Stimulated activated CD4-positive, alpha-beta T cell treated with anti-CD3 and anti-CD28 coated beads, Interleukin-4, amount 100 ng/mL, for 24 hours (primary cell): ENCODE data around the gene MAPK9.
A peak's percentile ranks its signal among the peaks of the same experiment; 100 is the strongest.

Experiments used
- DNase-seq: peaks from one replicate; pipeline ENCODE4 v3.0.0-alpha.2; 2020

MAPK9 gene

DNA sequence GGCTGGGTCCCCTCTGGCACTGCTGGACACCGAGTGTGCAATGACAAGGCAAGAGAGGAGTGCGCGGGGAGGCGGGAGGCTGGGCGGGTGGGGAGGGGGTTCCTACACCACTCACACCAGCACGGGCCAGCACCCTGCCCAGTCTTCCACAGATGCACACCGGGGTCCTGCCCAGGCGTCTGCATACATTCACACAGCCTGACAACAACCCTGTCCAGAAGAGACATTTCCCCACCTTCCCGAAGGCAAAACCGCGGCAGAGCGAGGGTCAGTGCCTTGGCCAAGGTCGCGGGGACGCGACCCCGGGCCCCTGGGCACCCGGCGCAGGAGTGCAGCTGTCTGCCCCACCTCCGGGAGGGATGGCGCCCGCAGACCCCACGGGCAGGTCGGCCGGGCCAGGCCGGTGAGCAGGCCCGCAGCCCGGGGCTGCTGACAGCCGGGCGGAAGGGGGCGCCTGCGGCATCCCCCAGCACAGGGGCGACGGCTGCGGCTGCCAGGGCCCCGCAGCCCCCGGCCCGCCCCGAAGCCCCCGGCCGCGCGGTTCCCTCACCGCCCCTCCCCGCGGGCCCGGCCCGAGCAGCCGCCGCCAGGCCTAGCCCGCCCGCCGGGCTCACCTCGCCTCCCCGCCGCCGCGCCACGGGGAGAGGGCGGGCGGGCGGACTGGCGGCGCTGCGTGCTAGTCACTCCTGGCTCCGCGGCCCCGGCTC, 496 bp downstream of the MAPK9 start:
- DNase-seq: peak; percentile 11

DNA sequence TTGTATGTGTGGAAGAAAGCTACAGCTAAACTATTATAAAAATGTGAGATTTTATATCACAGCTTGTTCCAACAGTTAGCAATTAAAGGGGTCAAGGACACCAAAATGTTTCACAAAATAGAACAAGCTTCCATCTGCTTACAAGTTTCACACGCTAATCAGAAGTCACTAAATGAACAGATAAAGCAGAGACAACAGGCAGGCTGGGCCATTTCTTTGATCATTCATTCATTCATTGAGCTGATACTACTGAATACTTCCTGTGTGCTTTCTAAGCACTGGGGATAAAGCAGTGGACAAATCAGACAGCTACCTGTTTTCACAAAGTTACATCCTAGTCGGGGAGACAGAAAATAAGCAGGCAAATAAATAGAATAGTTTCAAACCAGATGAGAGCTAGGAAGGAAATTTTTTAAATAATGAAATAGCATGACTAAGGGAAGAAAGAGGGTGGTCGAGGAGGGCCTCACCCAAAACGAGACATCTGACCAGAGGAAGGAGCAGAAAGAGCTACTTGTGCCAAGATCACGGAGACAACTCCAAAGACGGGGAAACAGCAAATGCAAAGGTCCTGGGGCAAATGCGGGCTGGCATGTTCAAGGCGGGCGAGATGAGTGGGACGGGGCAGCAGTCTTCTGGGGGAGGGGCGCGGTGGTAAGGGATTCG, 1.2 kb downstream of the MAPK9 start:
- no peak for DNase-seq

DNA sequence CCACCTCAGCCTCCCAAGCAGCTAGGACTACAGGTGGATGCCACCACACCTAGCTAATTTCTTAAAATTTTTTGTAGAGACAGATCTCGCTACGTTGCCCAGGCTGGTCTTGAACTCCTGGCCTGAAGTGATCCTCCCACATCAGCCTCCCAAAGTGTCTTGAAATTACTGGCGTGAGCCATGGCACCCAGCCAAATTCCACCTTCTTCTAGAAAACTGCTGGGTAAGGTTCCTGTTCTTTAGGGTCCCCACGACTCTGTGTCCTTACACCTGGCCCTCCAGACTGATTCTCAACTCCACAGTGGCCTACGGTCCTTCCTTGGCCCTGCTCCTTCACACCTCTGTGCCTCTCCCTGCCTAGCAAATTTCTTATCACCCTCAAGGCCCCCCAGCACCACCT, 1.9 kb downstream of the MAPK9 start:
- DNase-seq: no peak

DNA sequence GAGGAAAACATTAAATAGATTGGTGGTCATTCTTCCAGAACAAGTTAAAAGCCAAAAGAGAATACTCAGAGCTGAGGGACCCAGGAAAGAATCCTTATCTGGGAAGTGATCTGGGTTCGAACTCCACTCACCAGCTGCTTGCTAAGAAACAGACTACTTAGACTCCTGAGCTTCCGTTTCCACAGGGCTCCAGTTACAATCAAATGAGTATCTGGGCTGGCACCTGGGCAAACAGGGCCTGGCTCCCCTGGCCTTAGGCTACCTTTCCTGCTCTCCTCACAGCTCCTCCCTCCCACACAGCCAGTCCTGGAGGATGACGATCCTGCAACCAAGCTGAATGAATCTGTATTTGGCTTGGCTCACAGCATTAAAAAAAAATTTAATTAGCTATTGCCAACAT, 2.5 kb downstream of the MAPK9 start:
- DNase-seq: no peak

DNA sequence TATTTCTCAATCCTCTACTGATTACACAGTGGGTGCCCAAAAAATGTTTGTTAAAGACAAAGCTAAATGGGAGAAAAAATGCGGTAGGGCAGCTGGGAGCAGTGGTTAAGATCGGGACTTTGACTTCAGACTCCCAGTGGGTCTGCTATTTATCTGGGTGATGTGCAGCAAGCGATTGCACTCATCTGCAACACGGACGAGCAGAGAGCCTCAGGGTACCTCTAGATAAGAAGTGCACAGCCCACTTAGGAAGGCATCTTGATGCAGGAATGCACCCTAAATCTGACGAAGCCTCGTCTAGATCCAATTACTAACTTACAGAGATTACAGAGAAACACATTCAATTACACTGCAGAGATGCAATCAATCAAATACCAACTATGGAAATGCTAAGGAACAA, 4.0 kb downstream of the MAPK9 start:
- DNase-seq: no peak

DNA sequence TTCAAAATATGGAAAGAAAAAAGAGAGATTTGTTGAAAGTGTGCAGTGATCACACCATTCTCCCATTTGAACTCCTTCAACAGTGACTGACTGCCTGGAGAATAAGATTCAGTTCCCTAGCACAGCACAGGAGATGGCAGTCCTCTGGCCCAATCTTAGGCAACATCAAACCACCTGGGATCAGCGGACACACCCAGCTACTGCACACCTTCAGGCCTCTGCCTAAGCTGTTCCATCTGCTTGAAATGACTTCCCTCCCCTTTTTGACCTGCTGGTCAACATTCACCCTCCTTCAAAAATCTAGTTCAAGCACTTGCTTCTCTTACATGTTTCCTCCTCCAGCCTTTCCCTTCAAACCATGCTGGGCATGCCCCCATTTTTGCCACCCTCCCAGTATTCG, 4.5 kb downstream of the MAPK9 start:
- DNase-seq: no peak

- DNase-seq: no peak
Observed at GRCh38 chr5:180284149-180284548, 7.7 kb downstream of the MAPK9 start.

GRCh38 chr5:180283026-180283615, 8.8 kb downstream of the MAPK9 start:
- DNase-seq: no peak

GRCh38 chr5:180282281-180282680, 9.6 kb downstream of the MAPK9 start:
- no peak for DNase-seq

DNA sequence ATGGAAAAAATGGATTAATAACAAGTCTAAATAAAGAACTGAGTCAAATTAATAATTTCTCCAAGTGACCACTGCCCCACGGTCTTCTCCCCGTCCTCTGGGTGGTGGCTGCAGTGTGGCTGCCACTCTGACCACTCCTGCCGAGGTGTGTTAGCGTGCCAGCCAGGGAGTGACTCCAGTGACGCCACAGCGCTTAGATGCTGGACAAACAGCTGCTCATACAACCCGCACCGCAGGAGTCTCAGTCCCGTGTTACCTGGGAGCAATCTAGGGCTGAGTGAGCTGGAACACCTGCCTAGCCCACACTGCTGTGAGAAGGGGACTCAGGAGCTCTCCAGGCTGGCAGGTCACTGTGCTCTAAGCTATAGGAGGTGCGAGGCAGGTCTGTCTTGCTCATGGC, 10.2 kb downstream of the MAPK9 start:
- DNase-seq: no peak

DNA sequence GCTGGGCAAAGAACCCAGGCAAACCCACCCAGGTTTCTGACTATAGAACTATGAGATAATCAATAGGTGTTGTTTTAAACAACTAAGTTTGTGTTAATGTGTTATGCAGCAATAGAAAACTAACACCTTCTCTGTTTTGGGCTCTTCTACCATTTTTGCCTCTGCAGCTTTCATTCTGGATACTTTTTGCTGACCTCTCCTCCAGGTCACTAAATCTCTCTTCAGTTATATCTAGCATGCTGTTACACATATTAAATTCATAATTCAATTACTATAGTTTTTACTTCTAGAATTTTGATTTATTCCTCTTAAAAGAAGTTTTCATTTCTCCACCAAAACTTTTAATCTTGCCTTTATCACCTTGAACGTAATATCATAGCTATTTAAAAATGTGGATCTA, 17.2 kb downstream of the MAPK9 start:
- no peak for DNase-seq

GRCh38 chr5:180271221-180271620, 20.7 kb downstream of the MAPK9 start:
- no peak for DNase-seq

- no peak for DNase-seq
Observed at GRCh38 chr5:180259260-180259611, 32.6 kb downstream of the MAPK9 start.

DNA sequence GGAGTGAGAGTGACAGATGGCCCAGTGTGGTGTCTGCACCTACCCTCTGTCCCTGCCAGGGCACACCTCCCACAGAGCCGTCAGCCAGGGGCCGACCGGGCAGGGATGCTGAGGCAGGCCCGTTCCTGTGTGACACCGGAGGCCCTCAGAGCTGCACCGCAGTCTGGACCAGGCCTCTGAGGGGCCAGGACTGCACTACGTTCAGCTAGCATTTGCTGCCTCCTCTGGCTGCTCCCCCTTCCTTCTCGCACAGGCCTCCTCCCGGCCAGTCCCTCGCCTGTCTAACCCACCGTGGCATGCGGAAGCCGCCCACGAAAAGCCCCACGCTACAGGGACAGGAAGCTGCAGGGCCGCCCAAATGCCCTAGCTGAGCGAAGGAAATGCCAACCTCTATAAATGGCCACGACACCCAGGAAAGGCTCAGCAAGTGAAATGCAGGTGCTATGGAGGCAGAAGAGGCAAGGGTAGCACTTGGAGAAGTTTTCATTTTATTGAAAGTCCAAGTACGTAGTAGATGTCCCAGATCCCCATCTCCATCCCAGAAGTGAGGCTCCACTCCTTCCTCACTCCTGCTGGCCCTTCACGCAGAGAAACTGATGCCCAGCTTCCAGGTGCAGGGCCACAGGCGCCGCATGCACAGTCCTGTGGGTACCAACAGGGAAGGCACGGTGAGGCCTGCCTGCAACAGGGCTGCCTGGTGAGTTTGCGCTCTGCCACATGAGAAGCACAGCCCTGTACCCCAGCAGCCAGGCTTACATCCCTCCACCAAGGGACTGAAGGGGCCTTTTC, 38.7 kb downstream of the MAPK9 start:
- DNase-seq: no peak

GRCh38 chr5:180251887-180252286, 40.0 kb downstream of the MAPK9 start:
- DNase-seq: no peak

- DNase-seq: no peak
Observed at GRCh38 chr5:180251141-180251540, 40.7 kb downstream of the MAPK9 start.

DNA sequence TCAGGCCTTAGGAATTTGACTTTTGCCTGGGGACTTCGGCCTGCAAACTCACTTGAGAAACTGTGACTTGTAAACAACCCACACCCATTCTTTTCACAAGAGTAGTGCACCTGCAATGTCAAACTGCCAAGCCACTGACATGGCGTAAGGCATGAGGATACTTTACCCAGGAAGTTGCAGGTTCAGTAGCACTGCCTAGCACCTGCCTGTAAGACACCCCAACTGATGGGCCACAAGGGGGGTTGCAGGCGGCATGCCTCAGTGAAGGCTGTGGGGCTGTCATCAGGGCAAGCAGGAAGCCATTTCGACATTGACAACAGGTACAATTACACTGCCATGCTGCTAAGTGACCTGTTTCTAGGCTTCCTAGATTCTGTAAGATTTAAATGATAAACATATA, 41.6 kb downstream of the MAPK9 start:
- DNase-seq: no peak

GRCh38 chr5:180241600-180241999, 50.3 kb downstream of the MAPK9 start:
- DNase-seq: no peak

- DNase-seq: no peak
Observed at GRCh38 chr5:180238631-180239030, 53.3 kb downstream of the MAPK9 start.

- no peak for DNase-seq
Observed at GRCh38 chr5:180235846-180236245, 56.0 kb downstream of the MAPK9 start.

- DNase-seq: no peak
Observed at GRCh38 chr5:180235077-180235476, 56.8 kb downstream of the MAPK9 start.

DNA sequence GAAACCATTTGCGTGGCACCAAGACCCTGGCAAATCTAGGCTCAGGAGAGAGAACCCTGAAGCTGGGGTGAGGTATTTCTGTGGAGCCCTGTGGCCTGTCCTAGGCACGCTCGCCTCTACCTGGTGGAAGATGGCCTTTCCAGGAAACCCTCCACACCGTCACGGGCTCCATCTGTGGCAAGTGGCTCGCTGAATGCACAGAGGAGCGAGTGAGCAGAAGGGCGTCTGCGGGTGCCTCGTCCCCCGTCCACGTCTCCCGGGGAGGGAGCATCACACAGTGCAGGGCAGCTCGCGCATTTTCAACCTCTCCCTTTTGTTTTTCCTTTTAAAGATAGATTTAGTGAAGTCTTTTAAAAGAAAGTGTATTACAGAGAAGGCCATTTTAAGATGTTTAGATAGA, 57.6 kb downstream of the MAPK9 start:
- DNase-seq: no peak

DNA sequence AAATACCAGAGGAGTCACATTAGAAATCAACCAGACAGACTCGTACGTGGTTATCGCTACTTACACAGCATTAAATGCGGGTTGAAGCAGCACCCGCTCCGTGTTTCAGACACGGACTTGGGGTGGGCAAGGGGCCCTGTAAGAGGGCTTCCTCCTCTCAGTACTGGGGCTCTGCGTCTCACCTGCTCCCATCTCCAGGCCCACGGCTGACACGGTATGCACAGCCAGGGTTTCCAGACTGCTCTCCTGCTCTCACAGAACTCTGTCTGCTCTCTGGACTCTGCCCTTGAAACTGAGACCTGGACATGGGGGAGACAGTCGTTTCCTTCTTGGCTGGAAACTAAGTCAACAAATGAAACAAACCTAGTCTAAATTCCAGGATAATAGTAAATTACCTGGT, 58.2 kb downstream of the MAPK9 start:
- no peak for DNase-seq

- no peak for DNase-seq
Observed at GRCh38 chr5:180230017-180230416, 61.9 kb downstream of the MAPK9 start.
